SJCRH30 (cell line): ENCODE measurements around the gene LGR6. TPM values are rescaled to one million over a fixed set of nuclear protein-coding genes. Genes with fewer than 3 reads are reported as not detected.

ENCODE experiments used
- DNase-seq, 2 experiments: peaks; one replicate each; pipeline ENCODE4 v3.0.0-alpha.2; 2015 to 2020
- H3K27ac ChIP-seq: fragments of 250-450 bp; sonication (Bioruptor Pico); 2 replicates; pipeline ENCODE4 v1.5.1; 2020; ENCODE audit warnings: mild to moderate bottlenecking, moderate library complexity
- H3K27me3 ChIP-seq: fragments of 250-450 bp; sonication (Bioruptor Pico); 2 replicates; pipeline ENCODE4 v1.5.1; 2020; ENCODE audit warnings: mild to moderate bottlenecking, moderate library complexity
- H3K36me3 ChIP-seq: fragments of 250-450 bp; sonication (Bioruptor Pico); 2 replicates; pipeline ENCODE4 v1.5.1; 2020; ENCODE audit warnings: mild to moderate bottlenecking, moderate library complexity
- H3K4me1 ChIP-seq: fragments of 250-450 bp; sonication (Bioruptor Pico); 2 replicates; pipeline ENCODE4 v1.5.1; 2020; ENCODE audit warnings: mild to moderate bottlenecking, moderate library complexity
- H3K4me3 ChIP-seq: fragments of 250-450 bp; sonication (Bioruptor Pico); 2 replicates; pipeline ENCODE4 v1.5.1; 2020; ENCODE audit warnings: mild to moderate bottlenecking, moderate library complexity
- H3K9me3 ChIP-seq: fragments of 250-450 bp; sonication (Bioruptor Pico); replicated peaks from 2 replicates; pipeline ENCODE4 v1.5.1; 2020; ENCODE audit warnings: mild to moderate bottlenecking, moderate library complexity
- total RNA-seq: library from RNA; depleted of rRNA; stranded (reverse); fragments of >200 nt; shearing (Covaris generic); gene quantifications from 2 replicates; pipeline ENCODE4 v1.2.3, GENCODE V29; 2014; rRNA removed

LGR6 gene
- total RNA-seq, 1 experiment from 2014 or later, result not detected

GRCh38 chr1:202355944-202356553, 162.4 kb downstream of the LGR6 start:
- no peak for DNase-seq
- Histone ChIP-seq H3K36me3 (no peaks in the 10 kb centered on the region), H3K9me3 (no peaks in the 10 kb centered on the region), H3K4me3 (no peak overlapping the region), H3K27ac (no peak overlapping the region), H3K27me3 (no peaks in the 10 kb centered on the region), H3K4me1 (no peaks in the 10 kb centered on the region)

GRCh38 chr1:202357506-202357905, 163.9 kb downstream of the LGR6 start:
- no peaks in the 10 kb centered on the region for H3K9me3 ChIP-seq
- no peak for DNase-seq
- no peak overlapping the region for H3K4me3 ChIP-seq
- H3K4me1 ChIP-seq, result no peaks in the 10 kb centered on the region
- no peak overlapping the region for H3K27ac ChIP-seq
- no peaks in the 10 kb centered on the region for H3K36me3 ChIP-seq
- no peaks in the 10 kb centered on the region for H3K27me3 ChIP-seq

- Histone ChIP-seq H3K27me3 (no peaks in the 10 kb centered on the region), H3K27ac (no peak overlapping the region), H3K4me1 (no peaks in the 10 kb centered on the region), H3K9me3 (no peaks in the 10 kb centered on the region), H3K36me3 (no peaks in the 10 kb centered on the region), H3K4me3 (no peak overlapping the region)
- DNase-seq, result no peak
Measured at GRCh38 chr1:202361224-202361623, 167.6 kb downstream of the LGR6 start.

GRCh38 chr1:202361701-202362100, 168.1 kb downstream of the LGR6 start:
- H3K4me3 ChIP-seq, result no peak overlapping the region
- DNase-seq, result no peak
- H3K4me1 ChIP-seq, result no peaks in the 10 kb centered on the region

GRCh38 chr1:202362212-202362611, 168.6 kb downstream of the LGR6 start:
- Histone ChIP-seq H3K9me3 (no peaks in the 10 kb centered on the region), H3K36me3 (no peaks in the 10 kb centered on the region), H3K4me1 (no peaks in the 10 kb centered on the region), H3K27ac (no peak overlapping the region), H3K27me3 (no peaks in the 10 kb centered on the region), H3K4me3 (no peak overlapping the region)
- DNase-seq, result no peak

More at GRCh38 chr1:202361701-202362100, 168.1 kb downstream of the LGR6 start:
- no peaks in the 10 kb centered on the region for H3K27me3 ChIP-seq
- H3K36me3 ChIP-seq, result no peaks in the 10 kb centered on the region
- no peaks in the 10 kb centered on the region for H3K9me3 ChIP-seq
- H3K27ac ChIP-seq, result no peak overlapping the region

GRCh38 chr1:202365092-202365815, 171.7 kb downstream of the LGR6 start:
- Histone ChIP-seq H3K27ac (no peak overlapping the region), H3K36me3 (no peaks in the 10 kb centered on the region), H3K27me3 (no peaks in the 10 kb centered on the region), H3K9me3 (no peaks in the 10 kb centered on the region), H3K4me1 (no peaks in the 10 kb centered on the region), H3K4me3 (no peak overlapping the region)
- DNase-seq, result no peak

GRCh38 chr1:202367271-202367670, 173.7 kb downstream of the LGR6 start:
- H3K4me3 ChIP-seq, result no peak overlapping the region
- H3K9me3 ChIP-seq, result no peaks in the 10 kb centered on the region
- no peaks in the 10 kb centered on the region for H3K27me3 ChIP-seq
- no peaks in the 10 kb centered on the region for H3K4me1 ChIP-seq
- H3K27ac ChIP-seq, result no peak overlapping the region
- no peaks in the 10 kb centered on the region for H3K36me3 ChIP-seq
- no peak for DNase-seq

Other genes with a start within 250 kb of the LGR6 start
- not detected in 2 replicates for gene LMOD1, start 247.3 kb upstream of the LGR6 start, total RNA-seq
- gene TIMM17A, start 238.3 kb upstream of the LGR6 start, total RNA-seq, result 86.8 and 89.5 TPM in 2 replicates
- gene RNPEP, start 211.2 kb upstream of the LGR6 start, total RNA-seq, result 45.4 and 48.4 TPM in 2 replicates
- 0.51 and 0.59 TPM in 2 replicates for gene ELF3, start 183.2 kb upstream of the LGR6 start, total RNA-seq
- 0.02 TPM in 1 of 2 replicates, not detected in the other for gene GPR37L1, start 70.9 kb upstream of the LGR6 start, total RNA-seq
- gene ARL8A, start 49.1 kb upstream of the LGR6 start, total RNA-seq, result 17.1 and 18.1 TPM in 2 replicates
- 0.08 and 0.14 TPM in 2 replicates for gene PTPN7, start 33.2 kb upstream of the LGR6 start, total RNA-seq
- gene UBE2T, start 148.1 kb downstream of the LGR6 start, total RNA-seq, result 209 and 216 TPM in 2 replicates
- gene PPP1R12B, start 154.9 kb downstream of the LGR6 start, total RNA-seq, result 15.2 and 21.2 TPM in 2 replicates